Neuronal stem cell (in vitro differentiated cells): Measurements from ENCODE around the gene NLGN4X. TPM values are rescaled to one million over a fixed set of nuclear protein-coding genes. Genes with fewer than 3 reads are reported as not detected.

Experiments used
- DNase-seq: peaks from one replicate; pipeline ENCODE4 v3.0.0-alpha.2; 2013; ENCODE audit warnings: low spot score
- H2AFZ ChIP-seq: one replicate; pipeline ENCODE4 v1.6.1; 2013; ENCODE audit warnings: mild to moderate bottlenecking, low read length, inconsistent platforms
- H2AK5ac ChIP-seq: 2 replicates; pipeline ENCODE4 v1.6.1; 2013; ENCODE audit warnings: low read depth, mild to moderate bottlenecking, inconsistent platforms, low read length, moderate library complexity, mixed read lengths
- H2BK120ac ChIP-seq: 2 replicates; pipeline ENCODE4 v1.6.1; 2013; ENCODE audit warnings: low read depth, mild to moderate bottlenecking, inconsistent platforms, low read length, moderate library complexity, mixed read lengths
- H2BK12ac ChIP-seq: one replicate; pipeline ENCODE4 v1.6.1; 2013; ENCODE audit warnings: low read length, inconsistent platforms
- H2BK15ac ChIP-seq: 2 replicates; pipeline ENCODE4 v1.6.1; 2013; ENCODE audit warnings: mild to moderate bottlenecking, low read length, inconsistent platforms, mixed read lengths
- H2BK5ac ChIP-seq: one replicate; pipeline ENCODE4 v1.6.1; 2013; ENCODE audit warnings: inconsistent platforms, mild to moderate bottlenecking, low read length, moderate library complexity
- H3K14ac ChIP-seq: one replicate; pipeline ENCODE4 v1.6.1; 2013; ENCODE audit warnings: low read length, inconsistent platforms
- H3K18ac ChIP-seq: 2 replicates; pipeline ENCODE4 v1.6.1; 2013; ENCODE audit warnings: low read length, inconsistent platforms
- H3K23ac ChIP-seq: 2 replicates; pipeline ENCODE4 v1.6.1; 2013; ENCODE audit warnings: low read depth, mild to moderate bottlenecking, mixed read lengths, low read length, inconsistent platforms; ENCODE audit not compliant: poor library complexity
- H3K27ac ChIP-seq: replicated peaks from 3 replicates; pipeline ENCODE4 v1.5.1; 2013; ENCODE audit warnings: low read length, inconsistent platforms
- H3K27me3 ChIP-seq, 3 experiments: 2 replicates each; pipeline ENCODE4 v1.6.1; 2013; ENCODE audit warnings: low read length in 3 of 3, mild to moderate bottlenecking in 2 of 3, inconsistent platforms in 1 of 3, low read depth in 1 of 3, mixed read lengths in 1 of 3, moderate library complexity in 1 of 3; ENCODE audit not compliant: control insufficient read depth in 3 of 3, insufficient read depth in 3 of 3
- H3K36me3 ChIP-seq, 2 donors: replicated peaks in 1 of 2; 2 replicates each; pipeline ENCODE4 v1.6.1; 2013; ENCODE audit warnings: low read length in 2 of 2; ENCODE audit not compliant: control insufficient read depth in 2 of 2, insufficient read depth in 2 of 2
- H3K4ac ChIP-seq: 2 replicates; pipeline ENCODE4 v1.6.1; 2013; ENCODE audit warnings: inconsistent platforms, mild to moderate bottlenecking, low read length, moderate library complexity
- H3K4me1 ChIP-seq, 2 donors: 1 replicate in 1 of 2; 2 replicates in 1 of 2; pipeline ENCODE4 v1.6.1; 2013; ENCODE audit warnings: low read length in 2 of 2, low read depth in 1 of 2; ENCODE audit not compliant: control insufficient read depth in 2 of 2, insufficient read depth in 1 of 2
- H3K4me2 ChIP-seq: one replicate; pipeline ENCODE4 v1.6.1; 2013; ENCODE audit warnings: mild to moderate bottlenecking, low read length, inconsistent platforms; ENCODE audit not compliant: insufficient read depth, poor library complexity, severe bottlenecking
- H3K4me3 ChIP-seq, 2 donors: 2 replicates each; pipeline ENCODE4 v1.5.1; 2013; ENCODE audit warnings: low read length in 2 of 2, mild to moderate bottlenecking in 2 of 2, inconsistent platforms in 1 of 2, moderate library complexity in 1 of 2
- H3K79me1 ChIP-seq: one replicate; pipeline ENCODE4 v1.6.1; 2013; ENCODE audit warnings: low read depth, mild to moderate bottlenecking, inconsistent platforms, low read length, moderate library complexity
- H3K9ac ChIP-seq: one replicate; pipeline ENCODE4 v1.6.1; 2013; ENCODE audit warnings: mild to moderate bottlenecking, low read depth, low read length, inconsistent platforms; ENCODE audit not compliant: poor library complexity
- H3K9me3 ChIP-seq, 2 donors: replicated peaks in 1 of 2; 2 replicates each; pipeline versions ENCODE3 to v1.6.1; 2013; ENCODE audit warnings: low read length in 2 of 2, mild to moderate bottlenecking in 2 of 2, inconsistent platforms in 1 of 2, low read depth in 1 of 2, mixed read lengths in 1 of 2, moderate library complexity in 1 of 2; ENCODE audit not compliant: control insufficient read depth in 2 of 2, insufficient read depth in 1 of 2
- H4K8ac ChIP-seq: one replicate; pipeline ENCODE4 v1.6.1; 2013; ENCODE audit warnings: low read depth, mild to moderate bottlenecking, inconsistent platforms, low read length, moderate library complexity
- H4K91ac ChIP-seq: one replicate; pipeline ENCODE4 v1.6.1; 2013; ENCODE audit warnings: low read length, low read depth, mild to moderate bottlenecking, inconsistent platforms; ENCODE audit not compliant: poor library complexity
- WGBS, 2 donors: extraction: QIAGEN DNeasy Blood & Tissue Kit; methylation state at CpG; one replicate each; pipeline ENCODE4 v1.1.7; 2013; ENCODE audit warnings: missing lambda C conversion rate in 2 of 2, mixed read lengths in 1 of 2; ENCODE audit not compliant: insufficient read length in 2 of 2, insufficient replicate concordance in 1 of 2; ENCODE audit errors: extremely low coverage in 2 of 2; 5-methylcytosine and 5-hydroxymethylcytosine counted together
- small RNA-seq: library from polyadenylated mRNA; stranded (forward); fragments of <200 nt; extraction: miRNeasy Mini kit (QIAGEN cat#:217004); gene quantifications from one replicate; pipeline ENCODE3, GENCODE V24; 2013; ENCODE audit not compliant: insufficient read depth

The NLGN4X gene

GRCh38 chrX:5842601-5843000 lies 386.1 kb downstream of the NLGN4X start:
- Histone ChIP-seq H3K27ac (no peak overlapping the region), H3K9me3 (no peaks in the 10 kb centered on the region), H2AFZ (no peak overlapping the region), H2BK120ac (no peak overlapping the region), H3K23ac (no peak overlapping the region), H3K4ac (no peak overlapping the region), H4K91ac (no peak overlapping the region), H3K79me1 (no peaks in the 10 kb centered on the region), H2BK15ac (no peak overlapping the region), H2BK5ac (no peak overlapping the region), H3K9ac (no peak overlapping the region), H4K8ac (no peak overlapping the region), H3K4me2 (no peak overlapping the region), H2BK12ac (no peak overlapping the region), H3K36me3 (no peaks in the 10 kb centered on the region), H3K4me1 (no peaks in the 10 kb centered on the region), H3K14ac (no peak overlapping the region), H3K27me3 (no peaks in the 10 kb centered on the region), H3K18ac (no peak overlapping the region), H3K4me3 (no peak overlapping the region), H2AK5ac (no peak overlapping the region)
- no CpG with 5 or more reads among the region's 2 CpGs for WGBS, 2 donors
- DNase-seq: no peak

Small RNAs within 50 kb of the gene (small RNA-seq; reads per million reads assigned to genes)
- not detected for gene RF00322
